ENCODE measurements around the gene PDE8B.

DNA sequence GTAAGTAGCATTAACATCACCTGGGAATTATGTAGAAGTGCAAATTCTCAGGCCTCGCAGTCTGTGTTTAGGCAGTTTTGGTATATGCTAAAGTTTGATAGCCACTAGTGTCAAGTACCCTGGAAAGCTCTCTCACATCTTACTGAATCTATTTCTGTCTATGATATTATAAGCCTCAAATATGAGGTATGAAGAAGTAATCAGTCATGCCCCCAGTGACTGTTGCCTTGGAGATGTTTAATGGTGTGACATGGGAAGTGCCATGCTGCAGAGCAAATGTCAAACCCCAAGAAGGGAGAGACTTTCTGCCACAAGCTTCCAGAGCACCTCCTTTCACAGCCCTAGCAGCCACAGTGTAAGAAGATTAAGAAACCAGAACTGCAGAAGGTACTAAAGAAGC lies 9.8 kb upstream of the PDE8B start:
- TF ChIP-seq, protein P1, sequence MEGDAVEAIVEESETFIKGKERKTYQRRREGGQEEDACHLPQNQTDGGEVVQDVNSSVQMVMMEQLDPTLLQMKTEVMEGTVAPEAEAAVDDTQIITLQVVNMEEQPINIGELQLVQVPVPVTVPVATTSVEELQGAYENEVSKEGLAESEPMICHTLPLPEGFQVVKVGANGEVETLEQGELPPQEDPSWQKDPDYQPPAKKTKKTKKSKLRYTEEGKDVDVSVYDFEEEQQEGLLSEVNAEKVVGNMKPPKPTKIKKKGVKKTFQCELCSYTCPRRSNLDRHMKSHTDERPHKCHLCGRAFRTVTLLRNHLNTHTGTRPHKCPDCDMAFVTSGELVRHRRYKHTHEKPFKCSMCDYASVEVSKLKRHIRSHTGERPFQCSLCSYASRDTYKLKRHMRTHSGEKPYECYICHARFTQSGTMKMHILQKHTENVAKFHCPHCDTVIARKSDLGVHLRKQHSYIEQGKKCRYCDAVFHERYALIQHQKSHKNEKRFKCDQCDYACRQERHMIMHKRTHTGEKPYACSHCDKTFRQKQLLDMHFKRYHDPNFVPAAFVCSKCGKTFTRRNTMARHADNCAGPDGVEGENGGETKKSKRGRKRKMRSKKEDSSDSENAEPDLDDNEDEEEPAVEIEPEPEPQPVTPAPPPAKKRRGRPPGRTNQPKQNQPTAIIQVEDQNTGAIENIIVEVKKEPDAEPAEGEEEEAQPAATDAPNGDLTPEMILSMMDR (IDR thresholded peaks at IDR 0.05; ENCODE audit: low read length): no peak
- TF ChIP-seq EZH2 (IDR thresholded peaks at IDR 0.05; ENCODE audit: borderline replicate concordance, low read length): no peak
